WERI-Rb-1 (cell line): ENCODE results near the gene MYO18B.

Experiments used
- DNase-seq: peaks from one replicate; pipeline ENCODE4 v3.0.0-alpha.2; 2020
- H3K27ac ChIP-seq: fragments of 250-450 bp; sonication (Bioruptor Pico); 2 replicates; pipeline ENCODE4 v1.5.1; 2020; ENCODE audit warnings: mild to moderate bottlenecking, moderate library complexity
- H3K27me3 ChIP-seq: fragments of 250-450 bp; sonication (Bioruptor Pico); 2 replicates; pipeline ENCODE4 v1.5.1; 2021; ENCODE audit warnings: mild to moderate bottlenecking, low read depth, moderate library complexity; ENCODE audit not compliant: insufficient read depth, severe bottlenecking
- H3K36me3 ChIP-seq: fragments of 250-450 bp; sonication (Bioruptor Pico); 2 replicates; pipeline ENCODE4 v1.5.1; 2020; ENCODE audit warnings: mild to moderate bottlenecking, moderate library complexity
- H3K4me3 ChIP-seq: 2 replicates; pipeline ENCODE4 v1.5.1; 2011; ENCODE audit warnings: low read depth, mild to moderate bottlenecking, control low read depth, low read length
- H3K9me3 ChIP-seq: fragments of 250-450 bp; sonication (Bioruptor Pico); 2 replicates; pipeline ENCODE4 v1.5.1; 2021; ENCODE audit warnings: mild to moderate bottlenecking, moderate library complexity; ENCODE audit not compliant: severe bottlenecking
- CTCF ChIP-seq: IDR thresholded peaks from 2 replicates; pipeline ENCODE4 v1.5.1; 2011; ENCODE audit warnings: low read depth, mild to moderate bottlenecking, control low read depth, inconsistent platforms, low read length

MYO18B gene

GRCh38 chr22:25950111-25950510, 208.1 kb downstream of the MYO18B start:
- no peaks in the 10 kb centered on the region for H3K9me3 ChIP-seq
- no peak for DNase-seq
- H3K27me3 ChIP-seq: no peaks in the 10 kb centered on the region
- peak overlapping the region; percentile 52 for H3K27ac ChIP-seq
- H3K4me3 ChIP-seq: no peak overlapping the region
- TF ChIP-seq CTCF: no peak
- no peaks in the 10 kb centered on the region for H3K36me3 ChIP-seq

- Histone ChIP-seq H3K9me3 (no peaks in the 10 kb centered on the region), H3K27ac (no peak overlapping the region), H3K27me3 (no peaks in the 10 kb centered on the region), H3K36me3 (no peaks in the 10 kb centered on the region), H3K4me3 (no peak overlapping the region)
- TF ChIP-seq CTCF: no peak
- no peak for DNase-seq
Measured at GRCh38 chr22:25953276-25953675, 211.3 kb downstream of the MYO18B start.

- Histone ChIP-seq H3K36me3 (no peaks in the 10 kb centered on the region), H3K27ac (no peak overlapping the region), H3K4me3 (no peak overlapping the region), H3K27me3 (no peaks in the 10 kb centered on the region), H3K9me3 (no peaks in the 10 kb centered on the region)
- TF ChIP-seq CTCF: no peak
- no peak for DNase-seq
Measured at GRCh38 chr22:25953919-25954318, 211.9 kb downstream of the MYO18B start.

- H3K27ac ChIP-seq: no peak overlapping the region
- no peak overlapping the region for H3K4me3 ChIP-seq
- no peak for DNase-seq
- H3K9me3 ChIP-seq: no peaks in the 10 kb centered on the region
- no peak for TF ChIP-seq CTCF
- H3K36me3 ChIP-seq: no peaks in the 10 kb centered on the region
- no peaks in the 10 kb centered on the region for H3K27me3 ChIP-seq
Measured at GRCh38 chr22:25955323-25955722, 213.3 kb downstream of the MYO18B start.

- H3K27me3 ChIP-seq: no peaks in the 10 kb centered on the region
- no peak for TF ChIP-seq CTCF
- H3K9me3 ChIP-seq: no peaks in the 10 kb centered on the region
- no peaks in the 10 kb centered on the region for H3K36me3 ChIP-seq
- H3K27ac ChIP-seq: no peak overlapping the region
- DNase-seq: no peak
- no peak overlapping the region for H3K4me3 ChIP-seq
Measured at GRCh38 chr22:25956801-25957200, 214.8 kb downstream of the MYO18B start.
